ENCODE measurements around the gene C1QTNF3. TPM values are rescaled to one million over a fixed set of nuclear protein-coding genes. Genes with fewer than 3 reads are reported as not detected.

The C1QTNF3 gene
- total RNA-seq, 1 experiment from 2014 or later, result 2.1 TPM

GRCh38 chr5:34045023-34045422 is 2.0 kb upstream of the C1QTNF3 start (continued):
- no peak for TF ChIP-seq AR (CRISPR knock-in tag; IDR thresholded peaks at IDR 0.05)
- no peak for TF ChIP-seq FOXP4 (CRISPR knock-in tag; IDR thresholded peaks at IDR 0.05)
- TF ChIP-seq ZNF263 (CRISPR knock-in tag; IDR thresholded peaks at IDR 0.05; ENCODE audit: low read depth), result no peak
- TF ChIP-seq ZNF532 (CRISPR knock-in tag; IDR thresholded peaks at IDR 0.05; ENCODE audit: borderline replicate concordance), result no peak

- Mint-ChIP-seq H3K4me3 (no peak overlapping the region), H3K27ac (no peak overlapping the region; the same call in 1 of the 2 replicates), H3K36me3 (no peaks in the 10 kb centered on the region), H3K4me1 (peaks cover 28% of the 10 kb centered on the region), H3K9me3 (0 out of 2 replicates have a peak, but pooled peaks cover 3% of the 10 kb centered on the region), H3K27me3 (ENCODE audit: low read depth) (peaks cover 3% of the 10 kb centered on the region; the same call in 1 of the 2 replicates)
- CTCF ChIA-PET, result no interaction called here
- POLR2A ChIA-PET, result no interaction called here
- ATAC-seq, result no peak
- no peak for DNase-seq (ENCODE audit: low spot score)
- TF ChIP-seq ESRRA (CRISPR knock-in tag; IDR thresholded peaks at IDR 0.05; ENCODE audit: borderline replicate concordance), result no peak
- no peak for TF ChIP-seq KAT7 (CRISPR knock-in tag; IDR thresholded peaks at IDR 0.05; ENCODE audit: borderline replicate concordance)
- TF ChIP-seq ZNF121 (CRISPR knock-in tag; IDR thresholded peaks at IDR 0.05), result no peak
- TF ChIP-seq ZNF281 (CRISPR knock-in tag; IDR thresholded peaks at IDR 0.05), result no peak
- no peak for TF ChIP-seq AR (CRISPR knock-in tag; IDR thresholded peaks at IDR 0.05)
- TF ChIP-seq CREB1 (CRISPR knock-in tag; IDR thresholded peaks at IDR 0.05), result no peak
- no peak for TF ChIP-seq CDX4 (CRISPR knock-in tag; IDR thresholded peaks at IDR 0.05; ENCODE audit: borderline replicate concordance)
- no peak for TF ChIP-seq ZNF532 (CRISPR knock-in tag; IDR thresholded peaks at IDR 0.05; ENCODE audit: borderline replicate concordance)
- TF ChIP-seq USF2 (CRISPR knock-in tag; IDR thresholded peaks at IDR 0.05), result no peak
Measured at GRCh38 chr5:34042321-34042720, 692 bp downstream of the C1QTNF3 start.

Data from WTC11 (cell line).